ENCODE data around the gene SLC22A23. TPM values are rescaled to one million over a fixed set of nuclear protein-coding genes. Genes with fewer than 3 reads are reported as not detected.

The SLC22A23 gene
- total and polyA plus RNA-seq, 12 donors = 2.3 to 18.5 (median 5.3) TPM

GRCh38 chr6:3376064-3376463, 80.8 kb downstream of the SLC22A23 start:
- intact Hi-C loops (cut with DNase I) = no loop called here

GRCh38 chr6:3373597-3374203, 83.2 kb downstream of the SLC22A23 start:
- no peak for DNase-seq
- Histone ChIP-seq H3K27ac (no peak overlapping the region), H3K27me3 (no peaks in the 10 kb centered on the region), H3K4me1 (replicated peaks in 1 of 2) (no peaks in the 10 kb centered on the region), H3K4me3 (no peak overlapping the region), H3K36me3 (replicated peaks in 1 of 2) (no peaks in the 10 kb centered on the region), H3K9me3 (replicated peaks in 1 of 3) (no peaks in the 10 kb centered on the region)
- WGBS, 4 donors = 87 to 97% (median 91%) methylated on average over 4 to 5 of the region's 5 CpGs
- intact Hi-C loops (cut with DNase I) = no loop called here
- TF ChIP-seq POLR2A (IDR thresholded peaks at IDR 0.05) (no peak), CTCF (IDR thresholded peaks at IDR 0.05) (no peak)

More at GRCh38 chr6:3376064-3376463, 80.8 kb downstream of the SLC22A23 start:
- no peak overlapping the region for H3K4me3 ChIP-seq
- H3K9me3 ChIP-seq (replicated peaks in 1 of 3) = no peaks in the 10 kb centered on the region
- no peak for TF ChIP-seq POLR2A (IDR thresholded peaks at IDR 0.05)
- TF ChIP-seq CTCF (IDR thresholded peaks at IDR 0.05) = no peak
- H3K36me3 ChIP-seq (replicated peaks in 1 of 2) = no peaks in the 10 kb centered on the region
- H3K27me3 ChIP-seq = no peaks in the 10 kb centered on the region
- no peak overlapping the region for H3K27ac ChIP-seq
- WGBS, 4 donors = 80 to 89% (median 83%) methylated on average over 8 of the region's 8 CpGs
- H3K4me1 ChIP-seq (replicated peaks in 1 of 2) = no peaks in the 10 kb centered on the region
- no peak for DNase-seq

GRCh38 chr6:3372912-3373554, 83.8 kb downstream of the SLC22A23 start:
- H3K27ac ChIP-seq = no peak overlapping the region
- TF ChIP-seq POLR2A (IDR thresholded peaks at IDR 0.05) (no peak), CTCF (IDR thresholded peaks at IDR 0.05) (no peak)
- no peaks in the 10 kb centered on the region for H3K36me3 ChIP-seq (replicated peaks in 1 of 2)
- intact Hi-C loops (cut with DNase I) = no loop called here
- WGBS, 4 donors = 82 to 94% (median 87%) methylated on average over 4 to 6 of the region's 6 CpGs
- no peaks in the 10 kb centered on the region for H3K27me3 ChIP-seq
- H3K4me1 ChIP-seq (replicated peaks in 1 of 2) = no peaks in the 10 kb centered on the region
- H3K4me3 ChIP-seq = no peak overlapping the region
- no peak for DNase-seq
- H3K9me3 ChIP-seq (replicated peaks in 1 of 3) = no peaks in the 10 kb centered on the region

- Histone ChIP-seq H3K9me3 (replicated peaks in 1 of 3) (no peaks in the 10 kb centered on the region), H3K27me3 (no peaks in the 10 kb centered on the region), H3K4me1 (replicated peaks in 1 of 2) (no peaks in the 10 kb centered on the region), H3K4me3 (no peak overlapping the region), H3K36me3 (replicated peaks in 1 of 2) (no peaks in the 10 kb centered on the region), H3K27ac (no peak overlapping the region)
- WGBS, 4 donors = 83 to 96% (median 86%) methylated on average over 10 to 12 of the region's 12 CpGs
- no peak for DNase-seq
- TF ChIP-seq CTCF (IDR thresholded peaks at IDR 0.05) (no peak), POLR2A (IDR thresholded peaks at IDR 0.05) (no peak)
- intact Hi-C loops (cut with DNase I) = no loop called here
Observed at GRCh38 chr6:3372184-3372846, 84.5 kb downstream of the SLC22A23 start.

All from adrenal gland (tissue), 12 donors.